K562 (cell line): Measurements from ENCODE around the gene SNRNP48. TPM values are rescaled to one million over a fixed set of nuclear protein-coding genes. Genes with fewer than 3 reads are reported as not detected.

ENCODE experiments used
- ATAC-seq: fragments of 200-7000 bp; cut with Tn5 transposase; 3 replicates; pipeline ENCODE4 v1.9.1; 2020; ENCODE audit warnings: moderate library complexity
- BruUV-seq: library from RNA; stranded (reverse); fragments of 400-500 nt; replicated peaks from 2 replicates; lab custom pipeline; 2021; lab: Mats Ljungman, UMichigan
- CTCF ChIA-PET: fragments of 300-600 bp; formaldehyde crosslinking; extraction: SDS; loops from one replicate; lab custom pipeline; 2021; ENCODE audit warnings: low intra/inter-chr PET ratio; lab: Yijun Ruan, JAX
- POLR2A ChIA-PET: fragments of 300-600, 350-650 bp; sonication (Branson Sonifier 250); formaldehyde crosslinking; extraction: SDS; loops from one replicate; lab custom pipeline; 2021; ENCODE audit warnings: antibody characterized with exemption, inconsistent platforms; lab: Yijun Ruan, JAX
- DNase-seq, 4 experiments: peaks; one replicate each; pipeline versions ENCODE4 v3.0.0 to v3.0.0-alpha.2; 2011 to 2018; ENCODE audit warnings: low spot score in 3 of 4, mixed read lengths in 3 of 4; ENCODE audit errors: extremely low read depth in 1 of 4
- FAIRE-seq: peaks from 2 replicates; lab custom pipeline; 2011; peaks lifted over from hg19 to GRCh38; lab: Jason Lieb, UNC
- H2AFZ ChIP-seq: 2 replicates; pipeline ENCODE4 v1.6.0; 2011; ENCODE audit warnings: low read depth, low read length, control low read depth, inconsistent platforms
- H3K27ac ChIP-seq: fragments of 200-600 bp; 3 replicates; pipeline ENCODE4 v1.8.0; 2011; ENCODE audit warnings: low read depth, mild to moderate bottlenecking, control low read depth, inconsistent platforms, low read length, moderate library complexity, mixed read lengths; ENCODE audit errors: extremely low read depth
- H3K27me3 ChIP-seq, 2 experiments: fragments of 300-600 bp in 1 of 2; 2 replicates in 1 of 2; 3 replicates in 1 of 2; pipeline versions ENCODE4 v1.6.0 to v1.8.0; 2011; ENCODE audit warnings: inconsistent platforms in 2 of 2, low read length in 2 of 2, mild to moderate bottlenecking in 1 of 2, mixed read lengths in 1 of 2, moderate library complexity in 1 of 2; ENCODE audit not compliant: control insufficient read depth in 2 of 2, insufficient read depth in 2 of 2
- H3K36me3 ChIP-seq: fragments of 300-600 bp; 3 replicates; pipeline ENCODE4 v1.8.0; 2011; ENCODE audit warnings: mild to moderate bottlenecking, low read length, inconsistent platforms; ENCODE audit not compliant: control insufficient read depth, insufficient read depth
- H3K4me1 ChIP-seq, 2 experiments: fragments of 200-600 bp in 1 of 2; replicated peaks in 1 of 2; 2 replicates in 1 of 2; 3 replicates in 1 of 2; pipeline versions ENCODE4 v1.5.1 to v1.8.0; 2011; ENCODE audit warnings: inconsistent platforms in 2 of 2, low read length in 2 of 2, mild to moderate bottlenecking in 1 of 2, mixed read lengths in 1 of 2, moderate library complexity in 1 of 2; ENCODE audit not compliant: control insufficient read depth in 2 of 2, insufficient read depth in 2 of 2
- H3K4me2 ChIP-seq: 2 replicates; pipeline ENCODE4 v1.6.1; 2011; ENCODE audit warnings: low read length, control low read depth, inconsistent platforms, mixed read lengths; ENCODE audit not compliant: insufficient read depth
- H3K4me3 ChIP-seq: fragments of 200-600 bp; sonication (generic), shearing (Covaris generic); 2 replicates; pipeline ENCODE4 v1.5.1; 2016; ENCODE audit warnings: control low read depth, inconsistent platforms
- H3K79me2 ChIP-seq: fragments of 200-600 bp; 3 replicates; pipeline ENCODE4 v1.8.0; 2011; ENCODE audit warnings: low read length, inconsistent platforms; ENCODE audit not compliant: control insufficient read depth, insufficient read depth
- H3K9ac ChIP-seq, 2 experiments: 2 replicates each; pipeline versions ENCODE4 v1.6.0 to v1.6.1; 2011; ENCODE audit warnings: low read depth in 2 of 2, low read length in 2 of 2, control low read depth in 1 of 2, inconsistent platforms in 1 of 2, mild to moderate bottlenecking in 1 of 2, mixed read lengths in 1 of 2; ENCODE audit not compliant: insufficient read depth in 1 of 2
- H3K9me1 ChIP-seq: one replicate; pipeline ENCODE4 v1.6.0; 2011; ENCODE audit warnings: inconsistent platforms, mild to moderate bottlenecking, low read length, moderate library complexity; ENCODE audit not compliant: control insufficient read depth, insufficient read depth
- H3K9me3 ChIP-seq: replicated peaks from 2 replicates; pipeline ENCODE4 v1.5.1; 2011; ENCODE audit warnings: low read depth, low read length, inconsistent platforms; ENCODE audit not compliant: control insufficient read depth, insufficient read depth
- H4K20me1 ChIP-seq: replicated peaks from 2 replicates; pipeline ENCODE4 v1.6.1; 2011; ENCODE audit warnings: low read length, inconsistent platforms, mixed read lengths; ENCODE audit not compliant: control insufficient read depth, insufficient read depth
- ADNP ChIP-seq: fragments of 200-800 bp; sonication (Bioruptor generic); IDR thresholded peaks from 2 replicates; pipeline ENCODE4 v1.6.1; 2016; ENCODE audit warnings: missing genetic modification characterization, missing compliant biosample characterization
- CXXC5 ChIP-seq: fragments of 250-450 bp; sonication (Bioruptor Pico); IDR thresholded peaks from 2 replicates; pipeline ENCODE4 v1.8.0; 2022; ENCODE audit warnings: inconsistent platforms, mild to moderate bottlenecking, moderate library complexity
- HNRNPK ChIP-seq: fragments of 200-400 bp; formaldehyde crosslinking; IDR thresholded peaks from one replicate; pipeline ENCODE4 v1.6.1; 2018; ENCODE audit warnings: mild to moderate bottlenecking, low read depth, low read length; ENCODE audit not compliant: poor library complexity, severe bottlenecking
- HNRNPLL ChIP-seq: fragments of 200-400 bp; formaldehyde crosslinking; IDR thresholded peaks from 2 replicates; pipeline ENCODE4 v1.6.1; 2017; ENCODE audit warnings: low read length, low read depth, mild to moderate bottlenecking; ENCODE audit not compliant: poor library complexity, severe bottlenecking
- NCOA2 ChIP-seq, 2 experiments: fragments of 450-650 bp; IDR thresholded peaks; 2 replicates each; pipeline ENCODE4 v1.6.1; 2018; ENCODE audit warnings: mild to moderate bottlenecking in 2 of 2, moderate library complexity in 1 of 2; ENCODE audit not compliant: partially characterized antibody in 2 of 2
- RREB1 ChIP-seq: fragments of 250-450 bp; sonication (Bioruptor Pico); IDR thresholded peaks from 2 replicates; pipeline ENCODE4 v1.4.0; 2020
- SMAD4 ChIP-seq: fragments of 250-450 bp; sonication (Bioruptor Pico); conservative IDR thresholded peaks from 2 replicates; pipeline ENCODE4 v1.8.0; 2021; ENCODE audit warnings: inconsistent platforms, mild to moderate bottlenecking, moderate library complexity
- SRSF3 ChIP-seq: fragments of 200-400 bp; formaldehyde crosslinking; IDR thresholded peaks from 2 replicates; pipeline ENCODE4 v1.6.1; 2016; ENCODE audit warnings: mild to moderate bottlenecking, low read length, moderate library complexity; ENCODE audit not compliant: insufficient read depth
- STAT5B ChIP-seq: fragments of 250-450 bp; sonication (Bioruptor Pico); IDR thresholded peaks from 2 replicates; pipeline ENCODE4 v1.8.0; 2021; ENCODE audit warnings: mild to moderate bottlenecking, inconsistent platforms
- TAF15 ChIP-seq: fragments of 200-400 bp; formaldehyde crosslinking; IDR thresholded peaks from 2 replicates; pipeline ENCODE4 v1.6.1; 2017; ENCODE audit warnings: mild to moderate bottlenecking, low read depth, low read length, moderate library complexity
- TAF7 ChIP-seq: fragments of 450-650 bp; IDR thresholded peaks from 2 replicates; pipeline ENCODE4 v1.6.1; 2016; ENCODE audit warnings: missing genetic modification characterization, missing compliant biosample characterization
- ZNF143 ChIP-seq: sonication (generic); formaldehyde crosslinking; IDR thresholded peaks from 2 replicates; pipeline ENCODE4 v1.9.0; 2022; ENCODE audit warnings: mild to moderate bottlenecking, missing genetic modification reagents
- ZNF431 ChIP-seq: sonication (generic); formaldehyde crosslinking; IDR thresholded peaks from 2 replicates; pipeline ENCODE4 v1.8.0; 2022; ENCODE audit warnings: mild to moderate bottlenecking, missing genetic modification reagents
- WGBS: fragments of 100-300 bp; shearing (Covaris generic); methylation state at CpG from one replicate; pipeline ENCODE4 v1.1.6; 2016; ENCODE audit warnings: low coverage, mixed read lengths; ENCODE audit not compliant: insufficient coverage; ENCODE audit errors: missing lambda C conversion rate; 5-methylcytosine and 5-hydroxymethylcytosine counted together
- in situ Hi-C: fragments of 300-500 bp; cut with MboI; formaldehyde crosslinking; loops from 4 replicates; pipeline ENCODE4 v1.15.0; 2018; ENCODE audit warnings: inconsistent platforms, mixed read lengths
- intact Hi-C: fragments of 100-400 bp; cut with micrococcal nuclease; formaldehyde crosslinking; loops from 2 replicates; pipeline ENCODE4 v1.14.2; 2022
- polyA plus RNA-seq, 8 experiments: library from polyadenylated mRNA; depleted of rRNA in 4 of 8; stranded (reverse) in 5 of 8; unstranded in 3 of 8; fragments of >200 nt; fragmentation: Nextera tagmentation in 2 of 8; fragmentation: Illumina TruSeq in 1 of 8; extraction: Ambion mirVana in 2 of 8; extraction: Trizol in 1 of 8; gene quantifications; 2 replicates each; pipeline versions ENCODE4 v1.2.1 to v1.2.3, GENCODE V29; 2011 to 2014; ENCODE audit warnings: inconsistent platforms in 1 of 8, missing spikeins in 1 of 8
- total RNA-seq, 7 experiments: library from RNA; depleted of rRNA in 6 of 7; stranded (reverse); fragments of >200 nt in 6 of 7; fragmentation: Illumina TruSeq in 2 of 7; extraction: Trizol in 2 of 7; gene quantifications; 2 replicates each; pipeline versions ENCODE4 v1.2.1 to v1.2.3, GENCODE V29; 2011 to 2021; ENCODE audit warnings: low replicate concordance in 1 of 7
- TF ChIP-seq, protein P1 (sequence below), 3 experiments: fragments of 200-800 bp in 1 of 3; sonication (Bioruptor generic) in 1 of 3; sonication (generic) in 1 of 3; formaldehyde crosslinking in 1 of 3; IDR thresholded peaks; 2 replicates each; pipeline versions ENCODE4 v1.6.1 to v1.8.0; 2016 to 2022; ENCODE audit warnings: mild to moderate bottlenecking in 2 of 3, missing compliant biosample characterization in 2 of 3, missing genetic modification characterization in 2 of 3, missing genetic modification reagents in 1 of 3

Gene SNRNP48
- total and polyA plus RNA-seq, 9 of the 15 experiments (the other 6 are each of a cell fraction or from before 2014, with no cell fraction given), result 6.2 to 32.9 (median 18.6) TPM

GRCh38 chr6:7547315-7547714 is 42.7 kb upstream of the SNRNP48 start:
- 5% methylated on average over 4 of the region's 4 CpGs for WGBS
- Histone ChIP-seq H3K79me2 (no peaks in the 10 kb centered on the region), H3K4me2 (no peak overlapping the region), H3K27ac (no peak overlapping the region), H2AFZ (no peak overlapping the region), H3K4me3 (no peak overlapping the region), H3K36me3 (no peaks in the 10 kb centered on the region), H3K4me1 (peaks cover 0 to 7% of the 10 kb centered on the region in 2 experiments; a peak in 2 of 5 replicates), H4K20me1 (no peaks in the 10 kb centered on the region; the same call in 1 of the 2 replicates), H3K9me3 (no peaks in the 10 kb centered on the region), H3K27me3 (peaks cover 62 to 63% of the 10 kb centered on the region in 2 experiments), H3K9me1 (no peaks in the 10 kb centered on the region), H3K9ac (no peak overlapping the region)
- no peak for DNase-seq
- ChIA-PET POLR2A (interaction anchor here (0.6 to 2.5 kb wide), 3 partner anchors 14 to 782 kb away, joined by 3 to 8 read pairs (median 3); no protein-coding TSS in a partner anchor), CTCF (no interaction called here)
- peak; percentile 70 for FAIRE-seq
- in situ Hi-C loops (no loop called here), intact Hi-C loops (no loop called here)
- no TSS peak for BruUV-seq
- no peak for ATAC-seq
- TF ChIP-seq NCOA2 (IDR thresholded peaks at IDR 0.05; ENCODE audit: partially characterized antibody in 2 of 2) (no peak), HNRNPK (no peak), TAF7 (tag) (no peak), SRSF3 (no peak), TAF15 (no peak), ADNP (tag) (no peak), ZNF431 (CRISPR knock-in tag) (no peak), HNRNPLL (no peak), STAT5B (CRISPR knock-in tag) (no peak), CXXC5 (CRISPR knock-in tag) (no peak), RREB1 (no peak), ZNF143 (CRISPR knock-in tag) (no peak), SMAD4 (no peak)
- TF ChIP-seq, protein P1, sequence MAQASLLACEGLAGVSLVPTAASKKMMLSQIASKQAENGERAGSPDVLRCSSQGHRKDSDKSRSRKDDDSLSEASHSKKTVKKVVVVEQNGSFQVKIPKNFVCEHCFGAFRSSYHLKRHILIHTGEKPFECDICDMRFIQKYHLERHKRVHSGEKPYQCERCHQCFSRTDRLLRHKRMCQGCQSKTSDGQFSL (CRISPR knock-in tag; IDR thresholded peaks at IDR 0.05), result no peak
- TF ChIP-seq, protein P1 (tag; IDR thresholded peaks at IDR 0.05), result no peak
